HCEC 1CT (cell line): ENCODE data around the gene STX18.
"Not testable (repeated sequence)": the region's sequence is repeated elsewhere in the genome, so short reads cannot be mapped to it uniquely, and the experiment has no call there.

ENCODE experiments used
- DNase-seq: peaks from one replicate; pipeline ENCODE4 v3.0.0-alpha.2; 2017

The STX18 gene

GRCh38 chr4:4541661-4542570, at the start of gene STX18:
Gene STX18 (minus strand): TSS chr4:4542048. CDS start chr4:4541964, 84 bp downstream.
- peak; percentile 63 for DNase-seq

GRCh38 chr4:4591071-4591470, 49.2 kb upstream of the STX18 start:
- DNase-seq = no peak

- peak; percentile 61 for DNase-seq
These were observed 48.7 kb upstream of the STX18 start for GRCh38 chr4:4590546-4590945.

GRCh38 chr4:4585012-4585670, 43.3 kb upstream of the STX18 start:
- peak; percentile 75 for DNase-seq

- no peak for DNase-seq
These were observed 41.8 kb upstream of the STX18 start for GRCh38 chr4:4583606-4584005.

- no peak for DNase-seq
These were observed 40.8 kb upstream of the STX18 start for GRCh38 chr4:4582653-4583052.

GRCh38 chr4:4580494-4580893, 38.6 kb upstream of the STX18 start:
- DNase-seq = no peak

GRCh38 chr4:4578981-4579380, 37.1 kb upstream of the STX18 start:
- no peak for DNase-seq

- DNase-seq = no peak
These were observed 35.6 kb upstream of the STX18 start for GRCh38 chr4:4577359-4577875.

GRCh38 chr4:4575284-4576211, 33.7 kb upstream of the STX18 start:
- peak; percentile 31 for DNase-seq

GRCh38 chr4:4574792-4575191, 32.9 kb upstream of the STX18 start:
- peak; percentile 36 for DNase-seq

GRCh38 chr4:4574052-4574451, 32.2 kb upstream of the STX18 start:
- no peak for DNase-seq

- DNase-seq = no peak
These were observed 31.0 kb upstream of the STX18 start for GRCh38 chr4:4572821-4573220.

- not testable (repeated sequence) for DNase-seq
These were observed 28.0 kb upstream of the STX18 start for GRCh38 chr4:4569861-4570260.

- DNase-seq = no peak
These were observed 27.1 kb upstream of the STX18 start for GRCh38 chr4:4568806-4569427.

- DNase-seq = not testable (repeated sequence)
These were observed 24.5 kb upstream of the STX18 start for GRCh38 chr4:4566359-4566758.

GRCh38 chr4:4564522-4564921, 22.7 kb upstream of the STX18 start:
- DNase-seq = no peak

- no peak for DNase-seq
These were observed 18.8 kb upstream of the STX18 start for GRCh38 chr4:4560642-4561041.

GRCh38 chr4:4560136-4560535, 18.3 kb upstream of the STX18 start:
- no peak for DNase-seq

- DNase-seq = no peak
These were observed 17.7 kb upstream of the STX18 start for GRCh38 chr4:4559596-4559995.

- DNase-seq = no peak
These were observed 17.0 kb upstream of the STX18 start for GRCh38 chr4:4558881-4559280.

- DNase-seq = peak; percentile 66
These were observed 14.1 kb upstream of the STX18 start for GRCh38 chr4:4555916-4556315.
